HEK293T (cell line): ENCODE results near the gene DNAJC27.

Source experiments
- FOXM1 ChIP-seq: fragments of 450-650 bp; IDR thresholded peaks from 2 replicates; pipeline ENCODE4 v1.6.1; 2017; ENCODE audit warnings: mild to moderate bottlenecking, borderline replicate concordance
- SP1 ChIP-seq: fragments of 450-650 bp; IDR thresholded peaks from 2 replicates; pipeline ENCODE4 v1.6.1; 2017
- SUZ12 ChIP-seq: fragments of 450-650 bp; IDR thresholded peaks from 2 replicates; pipeline ENCODE4 v1.6.1; 2016; ENCODE audit warnings: mild to moderate bottlenecking

DNA sequence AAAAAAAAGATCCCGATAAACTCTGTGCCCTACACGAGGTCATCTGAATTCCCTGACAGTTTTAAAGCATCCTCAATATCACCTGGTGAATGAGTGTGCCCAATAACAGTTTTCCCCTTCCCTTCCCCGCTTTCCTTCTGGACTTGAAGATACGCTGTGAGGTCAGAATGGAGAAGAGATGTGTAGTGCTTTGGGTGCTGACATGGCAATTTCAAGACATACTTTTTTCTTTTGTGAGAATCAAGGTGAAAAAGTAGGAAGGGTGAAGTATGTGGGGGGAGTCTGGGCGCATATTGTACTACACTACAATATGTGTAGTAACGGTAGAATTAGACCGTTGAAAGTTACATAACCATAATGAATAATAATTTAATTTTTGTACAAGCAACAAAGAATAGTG is 21.7 kb downstream of the DNAJC27 start:
- TF ChIP-seq SUZ12 (no peak), SP1 (no peak), FOXM1 (no peak)
